ENCODE data around the gene WDR37.

DNA sequence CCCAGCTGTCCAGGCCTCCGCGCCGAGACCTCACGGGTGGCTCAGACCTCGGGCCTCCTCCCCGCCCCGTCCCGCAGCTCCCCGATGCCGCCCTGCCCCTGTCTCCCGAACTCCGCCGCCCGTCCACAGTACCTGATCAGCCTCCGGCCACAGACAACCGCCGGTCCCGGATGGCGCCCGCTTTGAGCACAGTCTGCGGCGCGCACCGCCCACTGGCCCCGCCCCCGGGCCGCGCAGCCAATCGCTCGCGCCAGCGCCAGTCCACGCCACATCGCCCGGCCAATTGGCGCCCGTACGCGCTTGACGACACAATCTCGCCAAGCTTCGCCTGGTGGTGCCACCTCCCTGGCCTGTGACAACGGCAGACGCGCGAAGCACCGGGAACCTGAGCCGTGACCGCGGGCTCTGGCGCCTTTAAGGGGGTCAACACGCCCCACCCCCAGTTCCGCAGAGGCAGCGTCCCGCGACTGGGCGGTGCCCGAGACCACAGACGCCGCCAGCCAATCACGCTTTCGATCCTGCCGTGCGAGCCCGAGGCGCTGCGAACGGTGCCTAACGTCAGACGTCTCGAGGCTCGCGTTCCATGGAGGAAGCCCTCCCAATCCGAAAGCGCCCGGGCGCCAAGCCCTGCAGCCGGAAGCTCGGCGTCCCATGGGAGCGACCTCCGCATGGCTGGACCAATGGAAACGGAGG lies 7.3 kb upstream of the WDR37 start, which contains the start of gene IDI1:
- TF ChIP-seq, protein P1, sequence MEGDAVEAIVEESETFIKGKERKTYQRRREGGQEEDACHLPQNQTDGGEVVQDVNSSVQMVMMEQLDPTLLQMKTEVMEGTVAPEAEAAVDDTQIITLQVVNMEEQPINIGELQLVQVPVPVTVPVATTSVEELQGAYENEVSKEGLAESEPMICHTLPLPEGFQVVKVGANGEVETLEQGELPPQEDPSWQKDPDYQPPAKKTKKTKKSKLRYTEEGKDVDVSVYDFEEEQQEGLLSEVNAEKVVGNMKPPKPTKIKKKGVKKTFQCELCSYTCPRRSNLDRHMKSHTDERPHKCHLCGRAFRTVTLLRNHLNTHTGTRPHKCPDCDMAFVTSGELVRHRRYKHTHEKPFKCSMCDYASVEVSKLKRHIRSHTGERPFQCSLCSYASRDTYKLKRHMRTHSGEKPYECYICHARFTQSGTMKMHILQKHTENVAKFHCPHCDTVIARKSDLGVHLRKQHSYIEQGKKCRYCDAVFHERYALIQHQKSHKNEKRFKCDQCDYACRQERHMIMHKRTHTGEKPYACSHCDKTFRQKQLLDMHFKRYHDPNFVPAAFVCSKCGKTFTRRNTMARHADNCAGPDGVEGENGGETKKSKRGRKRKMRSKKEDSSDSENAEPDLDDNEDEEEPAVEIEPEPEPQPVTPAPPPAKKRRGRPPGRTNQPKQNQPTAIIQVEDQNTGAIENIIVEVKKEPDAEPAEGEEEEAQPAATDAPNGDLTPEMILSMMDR (IDR thresholded peaks at IDR 0.05) = no peak
- no peak for TF ChIP-seq CHD2 (IDR thresholded peaks at IDR 0.05; ENCODE audit: low read length, partially characterized antibody)
- peak in 1 of 2 experiments; percentile 78; a peak in 2 of 5 replicates for TF ChIP-seq JUN (IDR thresholded peaks at IDR 0.05)
- no peak for TF ChIP-seq RAD21 (conservative IDR thresholded peaks at IDR 0.05 in 1 of 2, IDR thresholded peaks at IDR 0.05 in 1 of 2)
- peak; percentile 92 for TF ChIP-seq POLR2A (IDR thresholded peaks at IDR 0.05; ENCODE audit: low read length)
- TF ChIP-seq ZSCAN20 (CRISPR knock-in tag; IDR thresholded peaks at IDR 0.05) = no peak
- TF ChIP-seq MAZ (IDR thresholded peaks at IDR 0.05; ENCODE audit: borderline replicate concordance, low read depth, low read length) = no peak
- TF ChIP-seq, protein P2, sequence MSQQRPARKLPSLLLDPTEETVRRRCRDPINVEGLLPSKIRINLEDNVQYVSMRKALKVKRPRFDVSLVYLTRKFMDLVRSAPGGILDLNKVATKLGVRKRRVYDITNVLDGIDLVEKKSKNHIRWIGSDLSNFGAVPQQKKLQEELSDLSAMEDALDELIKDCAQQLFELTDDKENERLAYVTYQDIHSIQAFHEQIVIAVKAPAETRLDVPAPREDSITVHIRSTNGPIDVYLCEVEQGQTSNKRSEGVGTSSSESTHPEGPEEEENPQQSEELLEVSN (IDR thresholded peaks at IDR 0.05; ENCODE audit: borderline replicate concordance, low read depth) = peak; percentile 80
- no peak for TF ChIP-seq EHMT2 (IDR thresholded peaks at IDR 0.05; ENCODE audit: low read depth)
- TF ChIP-seq RFX5 (IDR thresholded peaks at IDR 0.05) = peak; percentile 89
- TF ChIP-seq CBX8 (IDR thresholded peaks at IDR 0.05) = no peak
